Stimulated activated CD8-positive, alpha-beta memory T cell treated with anti-CD3 and anti-CD28 coated beads, Interleukin-7, amount 100 ng/mL, for 24 hours (primary cell): ENCODE measurements around the gene RAB1B.
"Not testable (repeated sequence)": the region's sequence is repeated elsewhere in the genome, so short reads cannot be mapped to it uniquely, and the experiment has no call there.

ENCODE experiments used
- DNase-seq: peaks from one replicate; pipeline ENCODE4 v3.0.0-alpha.2; 2020; ENCODE audit warnings: low read depth

The RAB1B gene

GRCh38 chr11:66267379-66268243 is 828 bp upstream of the RAB1B start:
- peak; percentile 72 for DNase-seq

DNA sequence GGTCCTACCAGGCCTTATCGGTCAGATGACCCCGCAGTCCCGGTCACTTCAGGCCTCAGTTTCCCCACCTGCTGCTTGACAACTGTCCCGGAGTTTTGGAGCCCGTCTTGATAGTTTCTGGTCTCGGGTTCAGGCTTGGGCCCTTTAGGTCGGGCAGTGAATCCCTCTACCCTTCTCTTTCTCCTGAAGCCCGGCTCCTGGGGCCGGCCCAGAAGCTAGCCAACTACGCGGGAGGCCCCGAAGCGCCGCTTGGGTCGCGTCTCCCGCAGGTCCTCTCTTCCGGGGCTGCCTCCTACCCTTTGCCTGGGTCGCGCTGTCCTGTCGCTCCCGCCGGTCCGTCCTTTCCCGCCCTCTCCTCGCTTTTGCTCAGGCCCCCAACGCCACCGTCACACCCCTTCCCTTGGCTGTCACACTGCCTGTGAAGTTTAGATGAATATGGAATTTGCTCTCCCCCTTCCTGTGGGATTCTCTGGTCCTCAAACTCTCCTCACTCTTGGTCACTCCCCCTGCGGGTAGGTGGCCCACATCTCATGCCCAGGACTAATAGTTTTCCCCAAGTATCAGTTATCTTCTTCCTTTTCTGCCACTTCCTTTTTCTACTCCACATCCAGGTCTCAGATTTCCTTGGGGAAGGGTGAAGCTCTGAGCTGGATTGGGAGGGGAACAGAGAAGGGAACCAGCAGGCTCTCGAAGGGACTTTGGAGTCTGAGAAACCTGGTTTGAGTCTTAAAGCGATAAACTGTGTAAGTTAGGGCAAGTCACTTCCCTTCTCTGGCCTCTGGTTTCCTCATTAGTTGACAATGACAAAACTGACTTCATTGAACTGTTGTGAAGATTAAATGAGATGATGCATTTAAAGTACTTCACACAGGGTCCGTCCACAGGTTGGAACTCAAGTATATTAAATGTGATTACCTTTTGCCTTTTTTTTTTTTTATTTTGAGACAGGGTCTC is 790 bp downstream of the RAB1B start:
- DNase-seq, result no peak

- no peak for DNase-seq
Observed at GRCh38 chr11:66271816-66272215, 3.4 kb downstream of the RAB1B start.

DNA sequence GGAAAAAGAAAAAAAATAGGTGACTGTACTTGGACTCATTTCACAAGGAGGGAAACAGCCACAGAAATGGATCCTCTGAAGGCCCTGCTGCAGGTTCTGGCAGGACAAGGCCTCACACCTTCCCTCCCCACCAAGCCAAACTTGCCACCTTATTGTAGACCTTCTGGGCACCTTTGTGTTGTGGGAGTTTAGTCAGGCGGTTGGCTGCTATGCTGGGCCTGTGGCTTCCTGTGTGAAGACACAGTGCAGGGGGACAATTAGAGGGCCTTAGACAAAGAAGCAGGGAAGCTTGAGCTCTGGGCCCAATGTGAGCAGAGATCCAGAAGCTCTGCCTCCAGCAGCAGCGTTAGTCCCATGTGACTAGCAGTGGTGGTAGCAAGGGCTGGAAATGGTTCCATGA is 4.2 kb downstream of the RAB1B start:
- no peak for DNase-seq

DNA sequence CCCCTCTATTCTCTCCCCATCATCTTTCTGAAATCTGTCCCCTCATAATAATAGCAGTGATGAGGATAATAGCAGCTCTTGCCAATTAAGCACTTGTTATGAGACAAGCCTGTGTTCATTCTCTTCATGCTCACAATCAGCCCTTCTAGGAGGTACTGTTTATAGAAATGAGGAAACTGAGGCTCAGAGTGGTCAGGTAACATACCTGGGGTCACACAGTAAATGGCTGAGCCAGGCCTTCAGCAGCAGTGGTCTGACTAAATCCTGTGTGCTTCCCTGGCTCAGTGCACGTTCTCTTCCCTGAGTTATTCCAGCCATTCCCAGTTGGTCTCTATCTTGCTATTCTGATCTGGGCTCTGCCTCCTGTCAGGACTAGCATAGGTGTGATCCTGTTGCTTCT is 5.8 kb downstream of the RAB1B start:
- DNase-seq, result no peak

DNA sequence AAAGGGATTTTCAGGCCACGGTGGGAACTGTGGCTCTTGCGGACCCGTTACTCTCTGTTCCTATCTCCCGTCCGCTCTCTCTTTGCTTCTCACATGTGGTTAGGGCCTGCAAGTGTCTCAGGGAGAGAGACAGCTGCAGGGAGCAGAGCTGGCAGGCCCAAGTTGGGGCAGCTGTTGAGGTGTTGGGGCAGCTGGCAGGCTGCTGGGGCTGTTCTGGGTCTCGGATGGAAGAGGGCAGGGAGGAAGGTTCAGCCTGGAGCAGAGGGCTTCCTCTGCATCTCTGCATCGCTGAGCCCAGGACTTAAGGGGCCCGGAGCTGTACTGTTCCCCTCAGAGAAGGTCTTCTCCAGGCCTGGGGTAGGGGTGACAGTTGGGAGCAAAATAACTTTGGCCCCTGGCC is 7.0 kb downstream of the RAB1B start:
- no peak for DNase-seq

GRCh38 chr11:66275984-66276612 is 7.7 kb downstream of the RAB1B start:
- no peak for DNase-seq

DNA sequence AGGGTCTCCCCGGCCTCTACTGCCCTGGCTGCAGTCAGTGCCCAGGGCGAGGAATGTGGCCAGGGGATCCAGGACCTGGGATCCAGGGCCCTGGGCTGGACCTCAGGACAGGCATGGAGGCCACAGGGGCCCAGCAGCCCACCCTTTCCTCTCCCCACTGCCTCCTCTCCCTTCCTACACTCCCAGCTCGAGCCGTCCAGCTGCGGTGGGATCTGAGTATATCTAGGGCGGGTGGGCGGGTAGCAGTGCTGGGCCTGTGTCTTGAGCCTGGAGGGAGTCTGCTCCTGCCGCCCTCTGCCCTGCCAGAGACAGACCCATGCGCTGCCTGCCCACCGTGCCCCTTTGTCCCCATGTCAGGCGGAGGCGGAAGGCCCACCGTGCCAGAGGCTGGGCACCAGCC is 8.2 kb downstream of the RAB1B start:
- DNase-seq, result not testable (repeated sequence)

- not testable (repeated sequence) for DNase-seq
Observed at GRCh38 chr11:66277064-66277463, 8.6 kb downstream of the RAB1B start.

GRCh38 chr11:66277471-66278362 is 9.3 kb downstream of the RAB1B start, which contains the start of gene CNIH2:
TSS of gene CNIH2 (plus strand) at chr11:66278175. CDS start at chr11:66278457, 282 bp downstream.
- DNase-seq, result no peak

- DNase-seq, result no peak
Observed at GRCh38 chr11:66278363-66279091, 10.1 kb downstream of the RAB1B start.

DNA sequence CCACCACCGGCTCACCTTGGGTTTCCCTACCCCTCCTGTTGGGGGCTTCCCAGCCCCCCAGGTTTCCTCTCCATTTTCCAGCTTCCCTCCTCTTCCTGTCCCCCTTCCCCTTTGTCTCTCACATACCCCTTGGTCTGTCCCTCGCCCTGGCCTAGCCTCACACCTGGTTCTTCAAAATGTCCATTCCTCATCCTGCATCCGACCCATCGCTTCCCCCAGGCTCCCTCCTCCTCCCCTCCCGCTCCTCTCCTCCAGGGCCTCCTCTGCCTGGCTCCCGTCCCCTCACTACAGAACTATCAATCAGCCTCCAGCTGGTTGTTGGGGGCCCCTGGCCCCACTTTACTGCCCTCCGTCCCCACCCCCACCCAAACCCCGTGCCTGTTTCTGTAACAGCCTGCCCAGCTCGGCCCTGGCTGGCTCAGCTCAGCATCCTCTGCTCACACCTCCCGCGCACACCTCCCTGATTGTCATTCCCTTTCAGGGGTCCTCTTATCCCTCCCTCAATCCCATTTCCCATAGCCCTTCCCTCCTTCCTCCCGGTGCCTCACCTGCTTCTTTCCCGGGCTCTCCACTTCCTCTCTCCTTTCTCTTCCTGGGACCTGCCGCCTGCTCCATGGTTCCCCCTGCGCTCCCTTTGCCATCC is 10.8 kb downstream of the RAB1B start:
- DNase-seq, result no peak

GRCh38 chr11:66280428-66280827 is 12.0 kb downstream of the RAB1B start:
- no peak for DNase-seq

- no peak for DNase-seq
Observed at GRCh38 chr11:66281001-66281400, 12.6 kb downstream of the RAB1B start.

DNA sequence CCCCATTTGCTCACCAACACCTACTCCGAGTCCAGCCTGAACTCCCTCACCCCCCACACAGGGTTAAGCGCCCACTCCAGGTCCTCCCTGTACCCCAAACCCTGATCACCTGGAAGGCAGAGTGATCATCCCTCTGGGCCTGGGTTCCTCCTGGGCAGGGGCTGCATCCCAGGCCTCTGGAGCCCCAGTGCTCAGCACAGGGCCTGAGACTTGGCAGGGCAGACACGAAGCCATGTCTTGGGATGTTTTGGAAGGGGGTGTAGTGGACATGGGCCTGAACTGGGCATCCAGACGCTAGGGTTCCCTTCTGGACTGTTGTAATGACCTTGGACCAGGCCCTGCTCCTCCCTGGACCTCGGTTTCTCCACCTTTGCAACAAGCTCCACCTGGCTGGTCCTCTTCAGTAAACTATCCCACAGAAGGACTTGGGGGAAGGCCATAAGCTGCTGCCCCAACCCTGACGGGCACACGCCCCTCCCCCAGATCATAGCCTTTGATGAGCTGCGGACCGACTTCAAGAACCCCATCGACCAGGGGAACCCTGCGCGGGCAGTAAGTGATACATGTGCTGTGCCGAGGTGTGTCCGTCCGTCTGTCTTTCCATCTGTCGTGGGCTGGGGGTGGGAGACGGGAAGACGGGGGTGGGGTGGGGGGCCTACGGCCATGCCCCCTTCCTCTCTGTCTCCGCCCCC is 13.5 kb downstream of the RAB1B start:
- no peak for DNase-seq

DNA sequence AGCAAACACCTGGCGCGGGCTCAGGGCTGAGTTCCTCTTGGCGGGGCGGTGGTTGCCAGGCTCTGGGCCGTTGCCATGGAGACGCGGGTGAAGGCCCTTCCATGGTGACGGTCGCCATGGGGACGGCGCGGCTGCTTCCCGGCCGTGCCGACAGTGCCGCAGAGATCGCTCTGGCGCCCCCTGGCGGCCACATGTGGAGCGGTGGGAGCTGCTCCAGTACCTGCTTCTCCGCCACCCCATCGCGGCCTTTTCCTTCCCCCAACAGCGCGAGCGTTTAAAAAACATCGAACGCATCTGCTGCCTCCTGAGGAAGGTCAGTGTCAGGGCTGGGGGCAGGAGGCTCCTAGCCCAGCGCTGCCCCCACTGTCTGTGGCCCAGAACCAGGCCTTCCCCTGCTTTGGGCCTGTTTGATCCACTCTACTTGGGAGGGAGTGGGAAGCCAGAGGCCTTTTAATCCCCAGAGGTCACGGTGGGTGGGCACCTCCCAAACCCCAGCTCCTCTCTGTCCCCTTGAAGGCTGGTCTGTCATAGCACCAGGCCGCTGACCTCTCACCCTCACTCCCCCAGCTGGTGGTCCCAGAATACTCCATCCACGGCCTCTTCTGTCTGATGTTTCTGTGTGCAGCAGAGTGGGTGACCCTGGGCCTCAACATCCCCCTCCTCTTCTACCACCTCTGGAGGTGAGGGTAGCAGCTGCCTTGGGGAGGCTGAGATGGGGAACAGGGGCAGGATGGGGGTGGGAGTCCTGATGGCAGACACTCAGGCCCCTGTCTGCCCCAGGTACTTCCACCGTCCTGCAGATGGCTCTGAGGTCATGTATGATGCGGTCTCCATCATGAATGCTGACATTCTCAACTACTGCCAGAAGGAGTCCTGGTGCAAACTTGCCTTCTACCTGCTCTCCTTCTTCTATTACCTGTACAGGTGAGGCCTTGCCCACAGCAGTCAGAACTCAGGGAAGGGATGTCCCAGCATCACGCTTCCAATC is 14.3 kb downstream of the RAB1B start:
- peak; percentile 99 for DNase-seq

DNA sequence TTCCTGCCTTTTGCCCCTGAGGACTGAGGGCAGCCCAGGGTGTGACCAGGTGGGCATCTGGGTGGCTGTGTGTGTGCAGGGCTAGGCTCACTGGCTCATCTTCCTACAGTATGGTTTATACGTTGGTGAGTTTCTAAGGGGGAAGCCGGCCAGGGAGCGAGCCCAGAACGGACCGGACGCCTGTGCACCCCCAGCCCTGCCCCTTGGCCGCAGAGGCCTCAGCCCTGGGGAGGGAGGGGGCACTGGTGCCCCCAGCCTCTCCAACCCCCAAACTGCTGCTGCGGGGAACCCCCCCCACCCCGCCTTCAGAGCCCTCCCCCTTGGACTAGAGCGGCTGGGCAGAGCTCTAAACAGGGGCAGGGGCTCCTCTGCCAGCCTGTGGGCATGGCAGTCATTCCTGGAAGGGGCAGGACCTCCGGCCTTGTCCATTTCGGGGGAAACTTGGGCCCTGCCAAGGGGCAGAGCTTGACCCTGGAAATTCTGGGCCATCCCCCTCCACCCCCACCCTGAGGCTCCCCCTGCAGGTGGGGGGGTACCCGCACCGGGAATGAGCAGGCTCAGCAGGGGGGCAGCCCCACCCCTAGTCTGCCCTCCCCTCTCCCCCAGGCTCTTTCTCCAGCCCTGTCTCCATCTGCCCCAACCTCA is 15.1 kb downstream of the RAB1B start:
- DNase-seq, result no peak
